ENCODE data around the gene MYO7B.

The MYO7B gene

GRCh38 chr2:127586136-127586535 lies 50.7 kb downstream of the MYO7B start:
- no peak overlapping the region for H2BK12ac ChIP-seq (ENCODE audit: low read length in 2 of 2)
- H2AFZ ChIP-seq (ENCODE audit: low read depth, low read length) = no peak overlapping the region
- H3K36me3 ChIP-seq (ENCODE audit: control insufficient read depth in 1 of 2, insufficient read depth in 2 of 2, low read depth in 1 of 2, low read length in 2 of 2) = no peaks in the 10 kb centered on the region
- H3K14ac ChIP-seq (ENCODE audit: low read length in 2 of 2) = no peak overlapping the region
- no peak overlapping the region for H3K4me3 ChIP-seq (ENCODE audit: insufficient read depth in 1 of 2, low read depth in 1 of 2, low read length in 2 of 2)
- WGBS = 84% methylated on average over 6 of the region's 6 CpGs
- no peaks in the 10 kb centered on the region for H3K4me1 ChIP-seq (ENCODE audit: control insufficient read depth, insufficient read depth, low read depth, low read length)
- no peak overlapping the region for H2BK120ac ChIP-seq (ENCODE audit: low read depth, low read length)
- no peak overlapping the region for H3K18ac ChIP-seq (ENCODE audit: low read depth in 1 of 2, low read length in 2 of 2)
- no peak overlapping the region for H4K8ac ChIP-seq (ENCODE audit: low read length)
- H3K9ac ChIP-seq (ENCODE audit: low read length) = no peak overlapping the region
- no peak overlapping the region for H3K27ac ChIP-seq (ENCODE audit: low read length, poor library complexity, severe bottlenecking)
- no peak overlapping the region for H4K91ac ChIP-seq (ENCODE audit: low read length)
- no peak for DNase-seq
- no peak overlapping the region for H3K4ac ChIP-seq (ENCODE audit: low read depth in 1 of 2, low read length in 2 of 2)
- H3K9me3 ChIP-seq (ENCODE audit: control insufficient read depth, low read length) = no peaks in the 10 kb centered on the region
- no peak overlapping the region for H3K4me2 ChIP-seq (ENCODE audit: low read length, poor library complexity, severe bottlenecking)
- H3K23ac ChIP-seq (ENCODE audit: low read length in 2 of 2) = no peak overlapping the region
- no peak overlapping the region for H2BK15ac ChIP-seq (ENCODE audit: low read depth, poor library complexity, severe bottlenecking)
- peaks cover 17 to 46% of the 10 kb centered on the region in 2 experiments for H3K27me3 ChIP-seq (ENCODE audit: control insufficient read depth in 1 of 2, insufficient read depth in 1 of 2, low read length in 2 of 2)
- no peak overlapping the region for H2AK5ac ChIP-seq (ENCODE audit: low read length, severe bottlenecking)
- H2BK5ac ChIP-seq (ENCODE audit: low read depth, low read length, poor library complexity, severe bottlenecking) = no peak overlapping the region
- H3K79me1 ChIP-seq (replicated peaks; ENCODE audit: low read length, poor library complexity, severe bottlenecking) = no peaks in the 10 kb centered on the region

DNA sequence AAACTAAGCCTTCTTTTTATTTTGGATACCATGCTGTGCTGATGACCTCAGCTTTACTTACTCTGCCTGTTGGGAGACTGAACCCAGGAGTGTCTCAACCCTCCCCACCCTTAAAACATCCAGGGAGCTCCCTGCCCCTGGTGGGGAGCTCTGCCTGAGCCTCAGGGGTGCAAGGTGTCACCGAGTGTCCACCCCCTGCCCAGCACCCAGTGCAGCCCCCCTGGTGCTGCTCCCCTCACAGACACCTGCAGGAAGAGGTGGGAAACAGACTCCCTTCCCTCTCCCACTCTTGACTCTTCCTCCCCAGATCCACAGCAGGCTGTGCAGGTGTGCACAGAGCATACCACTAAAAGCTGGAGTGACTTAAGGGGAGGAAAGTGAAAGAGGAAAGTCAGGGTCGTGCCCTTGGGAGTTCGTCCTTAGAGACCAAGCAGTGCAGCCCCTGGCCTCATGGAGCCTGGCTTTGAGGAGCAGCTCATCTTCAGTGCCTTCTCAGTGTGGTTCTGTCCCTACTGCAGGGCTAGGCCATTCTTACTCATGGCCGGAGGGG lies 51.3 kb downstream of the MYO7B start:
- Histone ChIP-seq H3K4me3 (ENCODE audit: insufficient read depth in 1 of 2, low read depth in 1 of 2, low read length in 2 of 2) (no peak overlapping the region), H3K14ac (ENCODE audit: low read length in 2 of 2) (no peak overlapping the region), H3K36me3 (ENCODE audit: control insufficient read depth in 1 of 2, insufficient read depth in 2 of 2, low read depth in 1 of 2, low read length in 2 of 2) (no peaks in the 10 kb centered on the region), H3K4me1 (ENCODE audit: control insufficient read depth, insufficient read depth, low read depth, low read length) (no peaks in the 10 kb centered on the region), H2BK15ac (ENCODE audit: low read depth, poor library complexity, severe bottlenecking) (no peak overlapping the region), H3K27me3 (ENCODE audit: control insufficient read depth in 1 of 2, insufficient read depth in 1 of 2, low read length in 2 of 2) (peaks cover 17 to 42% of the 10 kb centered on the region in 2 experiments), H3K23ac (ENCODE audit: low read length in 2 of 2) (peak overlapping the region in 1 of 2 experiments; percentile 52), H3K9ac (ENCODE audit: low read length) (no peak overlapping the region), H4K91ac (ENCODE audit: low read length) (no peak overlapping the region), H3K27ac (ENCODE audit: low read length, poor library complexity, severe bottlenecking) (no peak overlapping the region), H2BK5ac (ENCODE audit: low read depth, low read length, poor library complexity, severe bottlenecking) (no peak overlapping the region), H3K18ac (ENCODE audit: low read depth in 1 of 2, low read length in 2 of 2) (no peak overlapping the region), H4K8ac (ENCODE audit: low read length) (no peak overlapping the region), H2BK120ac (ENCODE audit: low read depth, low read length) (no peak overlapping the region), H2AFZ (ENCODE audit: low read depth, low read length) (no peak overlapping the region), H2BK12ac (ENCODE audit: low read length in 2 of 2) (no peak overlapping the region), H3K4ac (ENCODE audit: low read depth in 1 of 2, low read length in 2 of 2) (no peak overlapping the region), H3K79me1 (replicated peaks; ENCODE audit: low read length, poor library complexity, severe bottlenecking) (no peaks in the 10 kb centered on the region), H3K9me3 (ENCODE audit: control insufficient read depth, low read length) (no peaks in the 10 kb centered on the region), H3K4me2 (ENCODE audit: low read length, poor library complexity, severe bottlenecking) (no peak overlapping the region), H2AK5ac (ENCODE audit: low read length, severe bottlenecking) (no peak overlapping the region)
- DNase-seq = no peak
- WGBS = 86% methylated on average over 4 of the region's 4 CpGs

DNA sequence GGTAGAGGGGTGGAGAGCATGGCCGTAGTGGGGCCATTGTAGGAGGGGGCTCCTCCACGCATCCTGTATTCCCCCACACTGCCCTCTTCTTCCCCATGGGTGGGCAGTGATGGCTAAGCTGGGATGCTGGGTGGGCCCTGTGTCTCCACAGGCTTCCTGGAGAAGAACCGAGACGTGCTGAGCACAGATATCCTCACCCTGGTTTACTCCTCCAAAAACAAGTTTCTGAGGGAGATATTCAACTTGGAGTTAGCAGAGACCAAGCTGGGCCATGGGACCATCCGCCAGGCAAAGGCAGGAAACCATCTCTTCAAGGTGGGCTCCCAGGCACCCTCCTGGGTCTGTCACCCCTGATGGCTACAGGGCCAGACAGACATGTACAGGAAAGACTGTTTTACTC lies 52.8 kb downstream of the MYO7B start:
- H4K8ac ChIP-seq (ENCODE audit: low read length) = no peak overlapping the region
- no peak overlapping the region for H3K23ac ChIP-seq (ENCODE audit: low read length in 2 of 2)
- H3K36me3 ChIP-seq (ENCODE audit: control insufficient read depth in 1 of 2, insufficient read depth in 2 of 2, low read depth in 1 of 2, low read length in 2 of 2) = no peaks in the 10 kb centered on the region
- no peak overlapping the region for H2BK15ac ChIP-seq (ENCODE audit: low read depth, poor library complexity, severe bottlenecking)
- no peak overlapping the region for H4K91ac ChIP-seq (ENCODE audit: low read length)
- no peak overlapping the region for H2AFZ ChIP-seq (ENCODE audit: low read depth, low read length)
- H2BK120ac ChIP-seq (ENCODE audit: low read depth, low read length) = no peak overlapping the region
- no peak overlapping the region for H3K4me3 ChIP-seq (ENCODE audit: insufficient read depth in 1 of 2, low read depth in 1 of 2, low read length in 2 of 2)
- peak overlapping the region in 1 of 2 experiments; percentile 44 for H3K14ac ChIP-seq (ENCODE audit: low read length in 2 of 2)
- DNase-seq = no peak
- no peaks in the 10 kb centered on the region for H3K79me1 ChIP-seq (replicated peaks; ENCODE audit: low read length, poor library complexity, severe bottlenecking)
- H2BK5ac ChIP-seq (ENCODE audit: low read depth, low read length, poor library complexity, severe bottlenecking) = no peak overlapping the region
- H3K27me3 ChIP-seq (ENCODE audit: control insufficient read depth in 1 of 2, insufficient read depth in 1 of 2, low read length in 2 of 2) = peaks cover 13 to 28% of the 10 kb centered on the region in 2 experiments
- H3K18ac ChIP-seq (ENCODE audit: low read depth in 1 of 2, low read length in 2 of 2) = no peak overlapping the region
- H3K4me1 ChIP-seq (ENCODE audit: control insufficient read depth, insufficient read depth, low read depth, low read length) = no peaks in the 10 kb centered on the region
- no peak overlapping the region for H2AK5ac ChIP-seq (ENCODE audit: low read length, severe bottlenecking)
- no peaks in the 10 kb centered on the region for H3K9me3 ChIP-seq (ENCODE audit: control insufficient read depth, low read length)
- no peak overlapping the region for H3K9ac ChIP-seq (ENCODE audit: low read length)
- no peak overlapping the region for H3K4ac ChIP-seq (ENCODE audit: low read depth in 1 of 2, low read length in 2 of 2)
- WGBS = 97% methylated on average over 3 of the region's 5 CpGs
- H3K27ac ChIP-seq (ENCODE audit: low read length, poor library complexity, severe bottlenecking) = no peak overlapping the region
- H2BK12ac ChIP-seq (ENCODE audit: low read length in 2 of 2) = no peak overlapping the region
- no peak overlapping the region for H3K4me2 ChIP-seq (ENCODE audit: low read length, poor library complexity, severe bottlenecking)

GRCh38 chr2:127589358-127589757 lies 53.9 kb downstream of the MYO7B start:
- Histone ChIP-seq H3K4me3 (ENCODE audit: insufficient read depth in 1 of 2, low read depth in 1 of 2, low read length in 2 of 2) (no peak overlapping the region), H4K8ac (ENCODE audit: low read length) (no peak overlapping the region), H2BK15ac (ENCODE audit: low read depth, poor library complexity, severe bottlenecking) (no peak overlapping the region), H2AK5ac (ENCODE audit: low read length, severe bottlenecking) (no peak overlapping the region), H2BK12ac (ENCODE audit: low read length in 2 of 2) (no peak overlapping the region), H3K4ac (ENCODE audit: low read depth in 1 of 2, low read length in 2 of 2) (no peak overlapping the region), H3K9me3 (ENCODE audit: control insufficient read depth, low read length) (no peaks in the 10 kb centered on the region), H2BK5ac (ENCODE audit: low read depth, low read length, poor library complexity, severe bottlenecking) (no peak overlapping the region), H3K27ac (ENCODE audit: low read length, poor library complexity, severe bottlenecking) (no peak overlapping the region), H3K18ac (ENCODE audit: low read depth in 1 of 2, low read length in 2 of 2) (no peak overlapping the region), H3K4me2 (ENCODE audit: low read length, poor library complexity, severe bottlenecking) (no peak overlapping the region), H3K27me3 (ENCODE audit: control insufficient read depth in 1 of 2, insufficient read depth in 1 of 2, low read length in 2 of 2) (peaks cover 7 to 18% of the 10 kb centered on the region in 2 experiments), H4K91ac (ENCODE audit: low read length) (no peak overlapping the region), H3K14ac (ENCODE audit: low read length in 2 of 2) (no peak overlapping the region), H3K9ac (ENCODE audit: low read length) (no peak overlapping the region), H3K23ac (ENCODE audit: low read length in 2 of 2) (no peak overlapping the region), H3K79me1 (replicated peaks; ENCODE audit: low read length, poor library complexity, severe bottlenecking) (no peaks in the 10 kb centered on the region), H3K4me1 (ENCODE audit: control insufficient read depth, insufficient read depth, low read depth, low read length) (no peaks in the 10 kb centered on the region), H2BK120ac (ENCODE audit: low read depth, low read length) (no peak overlapping the region), H2AFZ (ENCODE audit: low read depth, low read length) (no peak overlapping the region), H3K36me3 (ENCODE audit: control insufficient read depth in 1 of 2, insufficient read depth in 2 of 2, low read depth in 1 of 2, low read length in 2 of 2) (no peaks in the 10 kb centered on the region)
- WGBS = 89% methylated on average over 3 of the region's 3 CpGs
- no peak for DNase-seq

Measured in mesenchymal stem cell (in vitro differentiated cells and primary cell).